SH-SY5Y (cell line): ENCODE data around the gene MPP4.

Experiments
- GATA2 ChIP-seq: IDR thresholded peaks from 2 replicates; pipeline ENCODE4 v1.6.1; 2011; ENCODE audit warnings: mild to moderate bottlenecking, low read depth, low read length
- GATA3 ChIP-seq: IDR thresholded peaks from 2 replicates; pipeline ENCODE4 v1.6.1; 2011; ENCODE audit warnings: low read depth, mild to moderate bottlenecking, low read length, moderate library complexity

GRCh38 chr2:201709747-201710146, 11.3 kb upstream of the MPP4 start:
- no peak for TF ChIP-seq GATA3
- TF ChIP-seq GATA2: no peak
